GM06990 (cell line): ENCODE data around the gene TMC2.

Experiments
- DNase-seq: peaks from one replicate; pipeline ENCODE4 v3.0.0-alpha.2; 2011; ENCODE audit not compliant: insufficient read length; ENCODE audit errors: extremely low read depth
- H3K27me3 ChIP-seq: replicated peaks from 2 replicates; pipeline ENCODE4 v1.6.0; 2011; ENCODE audit warnings: low read length; ENCODE audit not compliant: control insufficient read depth, insufficient read depth
- H3K36me3 ChIP-seq: 2 replicates; pipeline ENCODE4 v1.5.1; 2011; ENCODE audit warnings: low read length; ENCODE audit not compliant: control insufficient read depth, insufficient read depth
- H3K4me3 ChIP-seq: replicated peaks from 2 replicates; pipeline ENCODE4 v1.5.1; 2011; ENCODE audit warnings: low read depth, mild to moderate bottlenecking, control low read depth, low read length
- CTCF ChIP-seq: IDR thresholded peaks from 2 replicates; pipeline ENCODE4 v1.5.1; 2011; ENCODE audit warnings: low read length, control low read depth, mild to moderate bottlenecking, inconsistent platforms; ENCODE audit not compliant: insufficient read depth, poor library complexity, severe bottlenecking

The TMC2 gene

DNA sequence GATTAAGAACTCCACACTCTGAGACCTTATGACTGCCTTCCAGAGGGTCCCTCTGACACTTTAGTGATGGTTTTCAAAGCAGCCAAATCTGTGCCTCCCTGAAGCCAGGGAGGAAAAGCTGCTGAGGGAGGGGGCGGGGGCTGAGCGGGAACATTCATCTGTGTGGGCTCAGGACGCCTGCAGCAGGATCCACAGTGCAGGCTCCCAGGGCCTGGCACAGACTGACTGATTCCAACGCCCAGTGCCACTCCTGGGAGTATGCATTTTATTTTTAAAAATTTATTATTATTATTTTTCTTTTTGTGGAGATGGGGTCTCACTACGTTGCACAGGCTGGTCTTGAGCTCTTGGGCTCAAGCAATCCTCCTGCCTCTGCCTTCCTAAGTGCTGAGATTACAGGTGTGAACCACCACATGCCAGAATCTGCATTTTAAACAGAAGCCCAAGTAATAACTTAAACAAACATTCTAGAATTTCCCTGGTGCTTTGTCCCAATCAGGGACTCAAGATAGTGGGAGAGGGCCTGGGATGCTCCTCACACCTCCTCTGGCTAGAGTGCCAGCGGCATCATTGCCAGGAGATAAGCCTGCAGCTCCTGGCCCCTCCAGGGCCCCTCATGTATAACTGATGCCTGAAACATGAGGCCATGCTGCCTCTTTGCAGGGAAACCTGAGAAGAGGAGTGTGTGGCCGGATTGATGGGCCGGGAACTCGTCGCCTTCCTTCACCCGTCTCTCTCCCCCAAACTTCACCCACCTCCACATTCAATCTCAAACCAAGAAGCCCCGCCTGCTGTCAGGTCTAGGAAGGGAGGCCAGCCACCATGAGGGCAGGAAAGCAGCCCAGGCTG is 438 bp upstream of the TMC2 start:
- H3K36me3 ChIP-seq, result no peaks in the 10 kb centered on the region
- no peak for TF ChIP-seq CTCF
- no peak for DNase-seq
- H3K4me3 ChIP-seq, result no peak overlapping the region
- H3K27me3 ChIP-seq, result peaks cover 3% of the 10 kb centered on the region; the same call in 1 of the 2 replicates

- TF ChIP-seq CTCF, result no peak
- no peak for DNase-seq
- H3K27me3 ChIP-seq, result peaks cover 3% of the 10 kb centered on the region; the same call in 1 of the 2 replicates
- H3K4me3 ChIP-seq, result no peak overlapping the region
- no peaks in the 10 kb centered on the region for H3K36me3 ChIP-seq
These were observed 728 bp downstream of the TMC2 start for GRCh38 chr20:2537101-2537500.

DNA sequence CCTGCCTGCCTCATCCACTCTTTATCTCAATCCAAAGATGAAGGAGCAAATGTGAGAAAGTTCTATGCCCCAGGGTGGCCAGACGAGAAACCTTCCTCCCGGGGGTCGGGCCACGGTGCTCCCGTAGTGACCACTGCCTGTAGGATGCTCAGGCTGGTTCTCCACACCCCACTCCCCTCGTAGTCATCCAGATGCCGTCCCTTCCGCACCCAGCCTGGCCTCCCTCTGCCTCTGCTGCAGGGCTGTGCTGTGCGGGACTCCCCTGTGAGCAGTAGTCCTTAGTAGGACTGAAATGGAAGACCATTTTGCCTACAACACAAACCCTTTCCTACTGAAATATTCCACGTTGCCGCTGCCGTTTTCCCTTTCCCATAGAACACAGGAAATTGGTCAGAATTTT is 2.0 kb downstream of the TMC2 start:
- no peaks in the 10 kb centered on the region for H3K36me3 ChIP-seq
- H3K27me3 ChIP-seq, result peaks cover 3% of the 10 kb centered on the region; the same call in 1 of the 2 replicates
- no peak for TF ChIP-seq CTCF
- H3K4me3 ChIP-seq, result no peak overlapping the region
- no peak for DNase-seq

GRCh38 chr20:2538931-2539720 is 2.8 kb downstream of the TMC2 start:
- peaks cover 3% of the 10 kb centered on the region; the same call in 1 of the 2 replicates for H3K27me3 ChIP-seq
- no peak for DNase-seq
- no peaks in the 10 kb centered on the region for H3K36me3 ChIP-seq
- no peak overlapping the region for H3K4me3 ChIP-seq
- TF ChIP-seq CTCF, result no peak

- DNase-seq, result no peak
- Histone ChIP-seq H3K36me3 (no peaks in the 10 kb centered on the region), H3K27me3 (peaks cover 3% of the 10 kb centered on the region; the same call in 1 of the 2 replicates), H3K4me3 (no peak overlapping the region)
- TF ChIP-seq CTCF, result no peak
These were observed 5.6 kb downstream of the TMC2 start for GRCh38 chr20:2541940-2542339.
